Esophagus squamous epithelium (tissue), 4 donors: ENCODE results near the gene LARP4.

Source experiments
- POLR2A ChIP-seq, 4 donors: fragments of 450-650 bp; IDR thresholded peaks; one replicate each; pipeline ENCODE4 v1.6.1; 2017; ENCODE audit warnings: antibody characterized with exemption in 4 of 4, mild to moderate bottlenecking in 4 of 4, moderate library complexity in 3 of 4
- TF ChIP-seq, protein P1 (sequence below), 6 experiments: fragments of 450-650 bp in 4 of 6; fragments of 200-600 bp in 2 of 6; sonication (generic) in 2 of 6; IDR thresholded peaks; one replicate each; pipeline ENCODE4 v1.5.1; 2016 to 2019; ENCODE audit warnings: antibody characterized with exemption in 6 of 6, mild to moderate bottlenecking in 4 of 6, moderate library complexity in 4 of 6

DNA sequence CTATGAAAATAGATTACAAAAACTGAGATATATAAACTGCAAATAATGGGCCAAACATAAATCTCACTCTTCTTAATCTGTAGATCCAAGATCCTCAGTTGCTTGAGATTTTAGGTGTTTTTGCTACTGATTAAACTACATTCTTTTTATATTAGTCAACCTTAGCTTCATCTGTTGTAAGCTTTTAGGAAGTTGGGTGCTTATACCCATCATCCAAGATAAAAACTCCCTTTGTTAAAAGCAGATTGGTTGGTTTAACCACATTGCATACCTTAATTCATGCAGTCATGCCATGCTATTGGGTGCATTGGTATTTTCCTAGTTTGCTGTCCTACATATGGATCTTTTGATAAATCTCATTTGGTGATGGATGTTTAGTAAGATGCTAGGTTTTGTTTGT, 57.9 kb downstream of the LARP4 start:
- TF ChIP-seq, protein P1, sequence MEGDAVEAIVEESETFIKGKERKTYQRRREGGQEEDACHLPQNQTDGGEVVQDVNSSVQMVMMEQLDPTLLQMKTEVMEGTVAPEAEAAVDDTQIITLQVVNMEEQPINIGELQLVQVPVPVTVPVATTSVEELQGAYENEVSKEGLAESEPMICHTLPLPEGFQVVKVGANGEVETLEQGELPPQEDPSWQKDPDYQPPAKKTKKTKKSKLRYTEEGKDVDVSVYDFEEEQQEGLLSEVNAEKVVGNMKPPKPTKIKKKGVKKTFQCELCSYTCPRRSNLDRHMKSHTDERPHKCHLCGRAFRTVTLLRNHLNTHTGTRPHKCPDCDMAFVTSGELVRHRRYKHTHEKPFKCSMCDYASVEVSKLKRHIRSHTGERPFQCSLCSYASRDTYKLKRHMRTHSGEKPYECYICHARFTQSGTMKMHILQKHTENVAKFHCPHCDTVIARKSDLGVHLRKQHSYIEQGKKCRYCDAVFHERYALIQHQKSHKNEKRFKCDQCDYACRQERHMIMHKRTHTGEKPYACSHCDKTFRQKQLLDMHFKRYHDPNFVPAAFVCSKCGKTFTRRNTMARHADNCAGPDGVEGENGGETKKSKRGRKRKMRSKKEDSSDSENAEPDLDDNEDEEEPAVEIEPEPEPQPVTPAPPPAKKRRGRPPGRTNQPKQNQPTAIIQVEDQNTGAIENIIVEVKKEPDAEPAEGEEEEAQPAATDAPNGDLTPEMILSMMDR (IDR thresholded peaks at IDR 0.05) = no peak
- TF ChIP-seq POLR2A (IDR thresholded peaks at IDR 0.05) = no peak
